Activated T-cell treated with anti-CD3 and anti-CD28 coated beads for 4 hours (primary cell): ENCODE data around the gene CEP128.

ENCODE experiments used
- DNase-seq: peaks from one replicate; pipeline ENCODE4 v3.0.0-alpha.2; 2020

The CEP128 gene

DNA sequence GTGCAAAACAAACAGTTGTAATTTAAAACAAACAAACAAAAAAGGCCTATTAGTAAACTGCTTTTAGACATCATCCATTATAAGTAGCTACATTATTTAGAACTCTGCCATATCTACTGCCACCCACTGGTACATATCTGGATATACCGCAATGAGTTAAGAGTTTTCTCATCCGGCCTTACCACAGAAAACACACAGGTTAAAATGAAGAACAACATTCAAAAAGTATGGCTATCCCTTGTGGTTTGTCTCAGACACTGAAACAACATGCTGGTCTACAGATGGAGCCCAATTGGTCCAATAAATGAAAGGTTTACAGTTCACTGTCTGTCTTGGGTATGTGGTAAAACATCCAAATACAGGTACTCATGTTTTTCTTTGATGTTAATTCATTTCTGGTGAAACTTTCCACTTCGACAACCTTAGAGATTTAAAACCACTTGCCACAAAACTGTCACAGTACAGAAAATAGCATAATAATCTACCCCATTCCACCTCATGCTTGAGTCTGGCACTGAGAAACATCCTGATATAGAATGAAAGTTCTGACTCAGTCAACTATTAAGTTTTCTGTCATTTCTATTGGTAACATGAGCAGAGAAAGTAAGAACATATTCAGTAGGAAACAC, 354.3 kb downstream of the CEP128 start:
- no peak for DNase-seq

DNA sequence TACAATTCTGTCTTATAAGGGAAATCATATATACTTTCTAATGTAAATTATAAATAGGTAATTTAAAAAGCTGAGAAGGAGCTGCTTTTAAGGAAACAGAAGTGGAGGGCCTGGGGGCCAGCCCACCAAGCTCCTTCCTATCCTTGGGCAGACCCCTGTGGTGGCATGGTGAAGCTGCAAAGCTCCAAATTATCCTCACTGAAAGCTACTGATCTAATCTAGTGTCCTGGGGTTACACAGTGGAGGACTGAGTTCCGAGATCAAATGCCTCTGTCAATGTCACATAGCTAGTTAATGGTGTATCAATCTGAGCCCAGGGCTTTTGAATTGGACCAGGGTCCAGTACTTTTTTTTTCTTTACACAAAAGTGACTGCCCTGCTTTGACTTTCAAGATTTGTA, 355.4 kb downstream of the CEP128 start:
- DNase-seq: no peak

DNA sequence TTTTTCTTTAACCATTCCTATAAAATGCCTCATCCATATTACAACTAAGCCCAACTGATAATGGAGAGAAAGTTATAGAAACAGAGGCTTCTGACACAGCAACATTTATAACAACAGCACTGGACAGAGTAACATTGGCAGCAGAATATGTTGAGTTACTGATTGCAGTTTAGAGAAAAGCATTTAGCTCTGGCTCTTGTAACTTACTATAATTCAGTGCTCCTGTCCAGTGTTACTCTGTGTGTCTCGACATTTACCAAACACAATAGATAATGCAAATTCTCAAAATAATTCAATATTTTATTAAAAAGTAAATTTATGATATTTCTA, 356.1 kb downstream of the CEP128 start:
- no peak for DNase-seq

DNA sequence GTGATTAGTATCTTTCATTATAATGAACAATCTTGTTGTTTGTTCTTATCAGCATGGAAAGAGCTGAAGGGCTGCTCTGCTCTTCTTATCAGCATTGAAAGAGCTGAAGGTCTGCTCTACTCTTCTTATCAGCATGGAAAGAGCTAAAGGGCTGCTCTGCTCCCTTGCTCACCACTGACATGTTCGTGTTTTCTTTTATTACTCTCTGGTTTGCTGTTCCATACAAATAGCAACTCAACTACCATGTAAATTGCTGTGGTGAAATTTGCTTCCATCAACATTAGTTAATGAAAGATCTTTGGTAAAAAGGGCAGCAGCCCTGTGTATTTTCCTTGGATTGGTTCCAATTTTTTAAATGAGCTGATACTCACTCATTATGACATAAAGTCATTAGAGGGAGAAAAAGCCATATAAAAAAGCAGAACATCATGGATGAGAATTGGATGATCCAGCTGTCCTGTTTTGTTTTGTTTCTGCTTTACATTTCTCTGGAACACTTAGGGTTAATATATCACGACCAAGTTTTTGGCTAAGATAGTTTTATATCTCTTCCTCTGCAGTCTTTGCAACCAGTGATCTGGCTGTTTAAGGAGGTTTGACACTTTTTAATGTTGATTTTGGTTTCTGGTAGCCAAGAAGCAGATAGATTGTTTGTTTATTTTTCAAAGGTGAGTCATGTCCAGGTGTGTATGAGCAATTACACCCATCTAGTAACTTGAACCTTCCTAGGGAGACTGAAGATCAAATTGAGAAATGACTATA, 356.6 kb downstream of the CEP128 start:
- DNase-seq: no peak

DNA sequence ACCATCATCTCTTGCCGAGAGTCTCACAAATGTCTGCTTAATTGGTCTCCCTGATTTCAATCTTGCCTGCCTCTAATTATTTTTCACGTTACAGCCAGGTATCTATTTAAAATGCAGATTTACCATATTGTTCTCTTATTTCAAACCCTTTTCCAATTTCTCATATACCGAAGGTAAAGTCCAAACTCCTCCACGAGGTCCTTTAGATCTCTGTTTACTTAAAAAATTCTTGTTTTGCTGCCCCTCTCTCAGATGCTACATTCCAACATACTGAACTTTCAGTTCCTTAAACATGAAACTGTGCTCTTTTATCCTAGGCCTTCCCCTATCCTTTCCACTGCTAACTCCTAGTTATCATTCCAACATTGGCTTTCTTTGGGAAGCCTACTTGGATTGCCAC, 363.9 kb downstream of the CEP128 start:
- no peak for DNase-seq

DNA sequence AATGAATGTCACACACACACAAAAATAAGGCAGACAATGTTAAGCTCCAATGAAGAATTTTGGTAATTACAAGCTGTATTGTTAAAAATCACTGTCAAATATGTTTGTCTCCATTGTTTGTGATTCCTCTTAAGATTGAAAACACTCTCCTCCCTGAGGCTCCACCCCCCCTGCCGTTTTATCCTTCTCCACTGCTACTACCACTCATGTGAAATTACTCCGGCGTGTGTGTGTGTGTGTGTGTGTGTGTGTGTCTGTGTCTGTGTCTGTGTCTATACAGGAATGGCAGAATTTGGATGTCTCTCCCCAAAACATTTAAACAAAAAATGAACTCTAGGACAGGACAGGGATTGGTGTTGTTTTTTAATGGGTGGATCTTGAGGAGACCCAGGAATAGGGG, 365.1 kb downstream of the CEP128 start:
- no peak for DNase-seq

DNA sequence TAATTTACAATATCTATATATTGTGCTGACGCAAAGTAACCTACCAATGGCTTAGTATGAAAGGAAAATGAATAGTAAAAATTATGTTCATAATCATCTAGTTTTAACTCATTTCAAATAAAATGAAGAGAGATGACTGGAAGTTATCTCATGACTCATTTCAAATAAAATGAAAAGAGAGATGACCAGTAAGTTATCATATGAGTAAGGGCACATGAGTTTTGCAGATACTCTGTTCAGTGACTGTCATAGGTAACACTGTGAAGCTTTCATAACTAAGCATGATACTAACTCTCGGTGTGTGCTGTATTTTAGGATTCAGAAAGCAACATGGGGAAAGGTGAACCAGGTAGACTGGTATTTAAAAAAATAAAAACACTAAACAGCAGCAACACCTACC, 365.8 kb downstream of the CEP128 start:
- DNase-seq: no peak

DNA sequence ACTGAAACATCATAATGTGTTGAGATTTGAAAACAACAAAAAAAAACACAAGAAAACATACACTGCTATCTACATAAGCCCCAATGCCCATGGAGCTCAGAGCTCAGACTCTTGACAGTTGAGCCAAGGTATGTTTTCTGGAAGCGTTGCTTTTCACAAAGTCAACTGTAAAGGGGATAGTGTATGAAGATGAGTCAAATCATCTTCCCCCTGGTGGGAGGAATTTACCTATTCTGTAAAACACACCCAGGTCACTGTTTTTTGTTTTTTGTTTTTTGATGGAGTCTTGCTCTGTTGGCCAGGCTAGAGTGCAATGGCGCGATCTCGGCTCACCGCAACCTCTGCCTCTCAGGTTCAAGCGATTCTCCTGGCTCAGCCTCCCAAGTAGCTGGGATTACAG, 368.9 kb downstream of the CEP128 start:
- no peak for DNase-seq

DNA sequence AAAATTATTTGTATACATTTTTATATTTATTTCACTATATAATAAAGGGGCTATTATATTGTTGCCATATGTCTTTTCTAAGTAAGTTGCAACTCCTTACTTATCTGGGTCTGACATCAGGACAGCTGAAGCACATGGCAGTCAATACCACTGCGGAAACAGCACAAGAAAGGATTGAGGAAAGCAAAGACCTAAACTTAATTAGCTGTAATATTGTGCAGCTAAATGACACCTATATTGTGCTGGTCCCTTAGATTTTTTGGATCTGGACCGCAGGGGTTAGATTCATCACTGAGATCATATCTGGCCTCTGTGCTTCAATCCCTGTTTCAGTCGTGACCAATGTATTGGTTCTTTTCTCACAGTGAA, 370.6 kb downstream of the CEP128 start:
- DNase-seq: no peak

DNA sequence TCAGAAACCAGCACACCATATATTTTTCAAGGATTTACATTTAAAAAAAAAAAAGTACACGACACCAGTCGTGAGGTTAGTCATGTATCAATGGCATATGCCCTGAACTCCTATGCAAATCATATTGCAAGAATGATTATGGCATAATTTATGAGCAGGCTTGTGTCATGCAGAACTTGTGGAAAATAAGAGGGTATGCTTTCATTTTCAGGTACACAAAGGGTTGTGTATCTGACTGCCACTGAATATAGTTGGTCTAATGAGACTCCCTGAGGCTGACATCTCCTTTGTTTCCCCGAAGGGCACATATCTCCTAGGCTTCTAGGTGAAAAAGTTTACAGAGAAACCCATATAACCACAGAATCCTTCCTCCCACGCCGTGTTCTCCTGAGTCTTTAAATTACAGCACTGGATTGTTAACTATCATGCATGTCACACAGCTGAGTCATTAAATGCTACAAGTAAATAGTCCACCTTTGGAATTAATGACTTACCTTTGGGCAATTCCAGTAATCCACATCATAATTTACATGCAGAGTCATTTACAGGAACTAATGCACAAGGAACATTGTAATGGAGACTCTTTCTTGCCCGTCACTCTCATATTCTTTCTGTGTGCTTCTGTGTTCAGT, 373.5 kb downstream of the CEP128 start:
- no peak for DNase-seq

DNA sequence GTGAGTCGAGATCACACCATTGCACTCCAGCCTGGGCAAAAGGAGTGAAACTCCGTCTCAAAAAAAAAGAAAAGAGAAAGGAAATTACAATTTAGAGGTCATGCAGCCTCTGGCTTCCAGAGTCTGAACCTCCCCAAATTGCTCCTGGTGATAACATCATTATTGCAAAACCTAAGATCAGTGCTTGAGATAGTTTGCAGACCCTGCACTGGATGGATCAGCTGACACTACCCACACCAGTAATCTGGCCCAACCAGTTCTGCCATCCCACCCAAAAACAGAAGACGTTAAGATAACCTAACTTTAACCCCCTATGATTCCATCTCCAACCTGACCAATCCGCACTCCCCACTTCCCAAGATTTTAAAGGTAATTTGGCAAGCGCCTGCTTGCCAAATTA, 376.5 kb downstream of the CEP128 start:
- no peak for DNase-seq

DNA sequence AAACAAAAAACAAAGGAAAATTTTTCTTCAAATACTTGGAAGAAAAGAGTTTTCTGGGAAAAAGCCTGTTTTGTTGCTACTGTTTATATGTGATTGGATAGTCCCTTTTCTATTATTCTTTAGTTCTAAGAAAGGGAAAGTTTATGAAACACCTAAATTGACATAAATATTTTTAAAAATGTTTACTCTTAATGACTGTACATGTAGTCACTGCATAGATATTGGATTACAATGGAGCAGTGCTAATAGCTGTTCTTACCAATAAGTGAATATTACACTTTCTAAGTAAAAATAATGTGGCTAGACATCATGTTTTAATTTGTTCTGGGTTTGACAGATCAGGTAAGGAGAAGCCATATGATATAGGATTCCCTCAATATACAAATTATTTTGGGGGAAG, 377.5 kb downstream of the CEP128 start:
- DNase-seq: no peak

DNA sequence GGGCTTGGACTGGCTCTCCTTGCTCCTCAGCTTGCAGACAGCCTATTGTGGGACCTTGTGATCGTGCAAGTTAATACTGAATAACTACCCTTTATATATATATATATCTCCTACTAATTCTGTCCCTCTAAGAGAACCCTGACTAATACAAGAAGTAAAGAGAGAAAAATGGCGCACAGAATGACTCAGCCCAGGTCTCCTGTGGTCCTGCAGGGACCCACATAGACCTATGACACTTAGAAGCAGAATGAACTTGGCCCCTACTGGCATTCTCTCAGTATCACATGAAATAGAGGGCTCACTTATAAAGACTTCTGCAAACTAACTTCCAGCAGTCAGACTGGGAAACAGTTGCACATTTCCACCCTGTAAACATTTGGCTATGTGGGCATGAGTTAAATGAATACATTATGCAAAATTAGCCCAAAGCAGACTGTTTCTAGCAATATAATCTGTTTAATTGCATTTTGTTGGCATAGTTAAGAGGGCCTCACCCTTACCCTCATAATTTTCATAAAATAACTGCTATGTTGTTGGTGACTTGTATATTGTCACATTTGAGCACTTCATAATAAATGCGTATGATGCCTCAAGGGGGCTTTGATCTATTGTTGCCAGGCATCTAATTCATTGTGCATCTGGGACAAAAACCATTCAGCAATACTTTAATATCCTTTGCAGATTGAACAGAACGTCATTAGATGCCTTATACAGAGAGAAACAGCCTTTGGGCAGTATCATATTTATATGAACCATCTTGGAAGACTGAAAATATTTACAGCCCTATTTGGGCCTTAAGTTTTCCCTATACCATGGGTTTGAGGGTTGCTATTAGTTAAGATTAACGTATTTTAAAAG, 380.5 kb downstream of the CEP128 start:
- DNase-seq: no peak

DNA sequence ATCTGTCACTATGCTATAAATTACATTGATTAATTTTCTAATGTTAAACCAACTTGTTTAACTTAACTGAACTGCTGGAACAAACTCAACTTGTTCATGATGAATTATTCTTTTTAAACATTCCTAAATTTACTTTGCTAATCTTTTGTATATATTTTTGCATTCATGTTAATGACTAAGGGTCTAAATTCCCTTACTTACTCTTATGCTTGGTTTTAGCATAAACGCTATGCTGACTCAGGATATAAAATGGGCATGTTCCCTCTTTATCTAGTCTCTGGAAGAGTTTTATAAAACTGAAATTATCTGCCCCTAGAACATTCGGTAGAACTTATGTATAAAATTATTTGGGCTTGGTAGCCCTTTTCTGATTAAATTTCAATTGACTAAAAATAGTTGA, 387.4 kb downstream of the CEP128 start:
- DNase-seq: no peak

DNA sequence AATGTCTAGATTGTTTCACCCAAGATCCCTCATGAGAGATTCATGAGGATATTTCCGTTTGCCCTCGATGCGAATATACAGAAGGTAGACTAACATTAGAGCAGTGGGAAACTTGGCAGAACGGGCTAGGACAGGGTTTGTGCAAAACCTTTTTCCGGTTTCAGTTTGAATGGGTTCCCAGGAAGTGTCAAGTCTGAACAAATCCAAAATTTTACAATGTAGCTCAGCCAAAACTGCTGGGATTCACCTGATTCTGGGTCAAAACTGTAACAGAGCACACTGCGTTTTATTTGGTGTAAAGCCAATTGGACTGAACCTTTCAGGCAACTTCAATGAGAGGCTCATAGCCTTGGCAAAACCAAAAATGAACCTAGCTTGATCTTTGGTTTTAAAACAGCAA, 392.4 kb downstream of the CEP128 start:
- DNase-seq: no peak

DNA sequence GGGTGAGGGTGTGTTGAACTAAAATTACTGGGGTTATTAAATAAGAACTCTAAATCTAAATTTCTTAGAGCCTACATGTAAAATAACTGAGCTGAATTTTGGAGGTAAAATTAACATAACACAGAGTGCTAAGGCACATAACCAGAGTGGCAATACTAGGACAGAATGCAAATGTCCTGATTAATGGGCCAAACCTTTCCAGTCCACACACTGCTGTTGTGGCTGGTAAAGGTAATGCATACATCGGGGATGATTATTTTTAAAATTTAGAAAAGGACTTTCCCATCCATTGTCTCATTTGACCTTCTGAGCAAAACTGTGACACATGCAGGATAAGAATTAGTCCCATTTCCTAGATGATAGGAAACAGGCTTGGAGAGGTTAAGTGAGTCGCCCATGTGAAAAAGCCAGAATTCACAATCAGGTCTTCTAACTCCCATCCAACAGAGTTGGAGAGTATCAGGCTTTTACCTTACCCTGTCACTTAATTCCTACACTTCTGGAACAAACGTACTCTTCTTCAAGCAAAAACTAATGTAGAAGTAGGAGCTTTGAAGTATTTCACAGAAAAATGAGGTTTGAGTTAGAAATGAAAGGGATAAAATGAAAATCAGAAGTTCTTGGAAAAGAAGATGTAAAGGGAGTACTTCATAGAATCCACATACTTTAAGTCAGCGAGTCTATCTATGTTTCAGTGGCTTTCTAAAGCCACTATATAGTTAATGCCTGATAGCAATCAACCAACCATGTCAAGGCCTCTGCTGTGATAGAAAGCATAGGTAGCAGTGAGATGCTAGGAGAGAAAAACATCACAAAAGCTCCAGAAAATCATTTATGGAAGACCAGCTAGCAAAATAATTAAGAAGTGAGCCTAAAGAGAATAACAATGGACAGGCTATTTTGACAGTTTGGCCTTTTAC, 395.3 kb downstream of the CEP128 start:
- no peak for DNase-seq

DNA sequence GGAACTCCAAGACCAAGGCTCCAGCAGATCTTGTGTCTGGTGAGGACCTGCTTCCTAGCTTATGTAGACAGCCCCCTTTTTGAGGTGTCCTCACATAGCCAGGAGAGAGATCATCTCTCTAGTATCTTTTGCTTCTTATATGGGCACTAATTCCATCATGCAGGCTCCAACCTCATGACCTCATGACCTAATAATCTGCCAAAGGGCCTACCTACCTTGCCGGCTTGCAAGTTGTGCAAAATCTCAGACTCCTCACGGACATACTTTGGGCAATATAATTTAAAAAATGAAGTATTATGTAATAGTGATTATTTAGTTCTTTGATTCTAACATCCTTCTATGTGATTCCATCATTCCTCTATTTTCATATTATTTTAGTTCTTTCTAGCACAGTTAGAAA, 397.2 kb downstream of the CEP128 start:
- no peak for DNase-seq

DNA sequence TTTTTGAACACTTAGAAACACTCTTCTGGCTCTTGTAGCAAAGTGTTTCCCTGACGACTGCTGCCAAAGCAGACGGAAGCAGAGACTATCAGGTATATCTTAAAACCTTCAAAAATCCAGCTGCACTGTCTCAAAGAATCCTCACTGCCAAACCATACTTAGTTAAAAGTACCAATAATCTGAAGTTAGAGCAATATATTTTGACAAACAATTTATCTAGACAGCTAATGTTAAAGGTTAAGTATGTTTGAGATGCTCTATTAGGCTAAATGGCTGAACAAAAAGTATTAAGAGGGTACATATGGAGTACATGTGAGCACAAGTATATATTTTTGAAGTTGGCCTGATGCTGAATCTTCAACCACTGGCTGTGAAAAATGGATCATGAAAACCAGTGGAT, 398.3 kb downstream of the CEP128 start:
- no peak for DNase-seq

DNA sequence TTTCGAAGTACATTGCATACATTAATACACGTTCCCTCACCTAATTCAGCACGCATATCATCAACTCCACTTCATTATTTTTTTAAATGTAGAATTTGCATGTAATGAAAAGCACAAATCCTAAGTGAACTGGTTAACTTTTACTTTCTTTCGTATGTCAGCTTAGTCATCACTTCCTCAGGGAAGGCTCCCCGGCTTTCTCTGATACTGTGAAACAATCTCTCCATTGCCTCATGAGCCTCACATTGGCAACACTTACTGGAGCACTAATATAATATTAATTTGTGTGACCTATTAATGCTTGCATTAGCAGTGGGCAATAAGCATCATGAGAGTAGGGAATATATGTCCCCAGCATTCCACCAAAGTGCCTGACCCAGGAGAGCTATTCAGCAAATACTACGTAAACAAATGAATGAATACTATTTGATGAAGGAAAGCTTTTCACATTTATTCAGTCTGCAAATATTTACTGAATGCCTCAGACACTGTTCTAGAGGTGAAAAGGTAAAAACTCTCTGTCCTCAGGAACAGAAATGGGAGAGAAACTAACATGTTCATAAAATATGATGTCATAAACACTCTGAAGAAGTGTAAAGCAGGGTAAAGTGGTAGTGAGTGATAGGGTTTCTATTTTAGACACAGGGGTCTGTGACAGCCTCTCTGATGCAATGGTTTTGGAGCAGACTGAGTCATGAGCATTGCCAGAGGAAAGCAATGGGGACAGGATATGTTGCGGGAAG, 402.7 kb downstream of the CEP128 start:
- no peak for DNase-seq

DNA sequence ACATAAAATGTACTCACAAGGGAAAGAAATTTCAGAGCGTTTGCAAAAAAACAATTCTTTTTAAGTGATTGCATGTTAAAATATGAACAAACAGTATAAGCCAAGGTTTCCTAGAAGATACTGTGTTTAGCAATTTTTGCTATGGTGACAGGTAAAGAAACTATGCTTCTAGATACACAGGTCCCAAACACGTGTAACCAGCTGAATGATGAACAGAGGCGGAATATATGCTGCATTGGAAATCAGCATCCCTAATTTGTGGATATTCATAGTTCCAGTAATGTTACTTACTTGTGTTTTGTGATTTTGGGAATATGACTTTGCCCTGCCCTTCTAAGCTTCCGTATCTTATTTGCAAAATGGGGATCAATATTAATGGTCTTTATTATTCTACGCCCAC, 403.9 kb downstream of the CEP128 start:
- no peak for DNase-seq

DNA sequence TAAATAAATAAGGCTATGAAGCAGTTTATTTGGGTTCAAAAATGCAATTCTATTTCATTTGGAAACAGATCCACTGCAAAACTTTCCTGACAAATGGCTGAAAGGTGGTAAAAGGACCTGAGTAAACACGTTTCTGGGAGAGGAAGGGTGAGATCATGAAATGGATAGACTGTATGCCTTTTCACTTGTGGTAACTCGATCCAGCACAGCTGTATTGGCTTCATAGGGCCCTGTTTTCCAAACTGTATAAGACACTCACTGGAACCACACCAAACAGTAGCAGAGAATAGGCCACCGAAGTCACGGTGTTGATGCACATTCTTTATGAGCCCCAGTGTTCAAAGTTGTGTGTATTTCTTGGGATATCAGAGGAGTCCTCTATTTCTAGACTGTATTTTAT, 405.1 kb downstream of the CEP128 start:
- DNase-seq: no peak

DNA sequence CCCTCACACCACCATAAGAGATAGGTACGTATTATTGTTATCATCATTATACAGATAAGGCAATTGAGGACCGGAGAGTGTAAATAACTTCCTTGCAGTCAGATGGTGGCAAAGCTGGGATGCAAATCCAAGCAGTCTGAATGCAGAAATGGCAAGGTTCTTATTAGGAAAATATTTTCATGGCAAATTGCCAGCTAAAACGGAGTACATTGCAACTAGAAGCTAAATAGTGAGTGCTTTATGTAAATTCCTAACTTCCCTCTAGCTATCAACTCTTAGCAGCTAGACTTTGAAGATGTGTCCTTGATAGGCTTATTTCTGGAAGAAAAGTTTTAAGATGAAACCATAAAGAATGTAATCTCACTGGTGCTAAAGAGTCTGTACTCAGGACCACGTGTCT, 406.4 kb downstream of the CEP128 start:
- no peak for DNase-seq
